Small intestine (tissue), 7 donors: Measurements from ENCODE around the gene EEF2KMT. TPM values are rescaled to one million over a fixed set of nuclear protein-coding genes. Genes with fewer than 3 reads are reported as not detected.

Experiments
- DNase-seq, 2 donors: peaks; one replicate each; pipeline versions ENCODE4 v3.0.0 to v3.0.0-alpha.2; 2013
- FAIRE-seq: peaks from 2 replicates; lab custom pipeline; 2012; peaks lifted over from hg19 to GRCh38; lab: Jason Lieb, UNC
- H3K27ac ChIP-seq, 3 donors: one replicate each; pipeline ENCODE4 v1.5.1; 2013; ENCODE audit warnings: low read length in 2 of 3, mild to moderate bottlenecking in 2 of 3, control low read depth in 1 of 3, inconsistent platforms in 1 of 3, low read depth in 1 of 3, moderate library complexity in 1 of 3
- H3K27me3 ChIP-seq, 3 donors: one replicate each; pipeline ENCODE4 v1.6.1; 2013; ENCODE audit warnings: low read length in 3 of 3, inconsistent platforms in 1 of 3; ENCODE audit not compliant: control insufficient read depth in 3 of 3, insufficient read depth in 3 of 3
- H3K36me3 ChIP-seq, 3 donors: one replicate each; pipeline ENCODE4 v1.6.1; 2013; ENCODE audit warnings: low read length in 3 of 3, inconsistent platforms in 1 of 3, low read depth in 1 of 3, mild to moderate bottlenecking in 1 of 3, moderate library complexity in 1 of 3; ENCODE audit not compliant: control insufficient read depth in 3 of 3, insufficient read depth in 2 of 3
- H3K4me1 ChIP-seq, 3 donors: one replicate each; pipeline ENCODE4 v1.6.1; 2013; ENCODE audit warnings: low read length in 2 of 3, inconsistent platforms in 1 of 3, low read depth in 1 of 3, mild to moderate bottlenecking in 1 of 3, moderate library complexity in 1 of 3; ENCODE audit not compliant: control insufficient read depth in 3 of 3, insufficient read depth in 2 of 3
- H3K4me3 ChIP-seq, 3 donors: one replicate each; pipeline ENCODE4 v1.5.1; 2013; ENCODE audit warnings: low read length in 3 of 3, control low read depth in 1 of 3, inconsistent platforms in 1 of 3, low read depth in 1 of 3, mild to moderate bottlenecking in 1 of 3, moderate library complexity in 1 of 3
- H3K9me3 ChIP-seq, 2 donors: one replicate each; pipeline ENCODE4 v1.6.1; 2013; ENCODE audit warnings: low read depth in 1 of 2, low read length in 1 of 2; ENCODE audit not compliant: control insufficient read depth in 2 of 2, insufficient read depth in 1 of 2
- WGBS, 3 donors: extraction: QIAGEN DNeasy Blood & Tissue Kit; methylation state at CpG; one replicate each; pipeline ENCODE4 v1.1.7; 2013; 5-methylcytosine and 5-hydroxymethylcytosine counted together
- polyA plus RNA-seq, 4 donors: library from polyadenylated mRNA; stranded (reverse) in 3 of 4; unstranded in 1 of 4; fragments of 200-250 nt in 3 of 4; fragments of 120-200 nt in 1 of 4; gene quantifications; one replicate each; pipeline versions ENCODE4 v1.2.1 to v1.2.3, GENCODE V29; 2013
- donor health status: healthy with polysubstance abuse.
- donor health status: control.
- donor health status: control.
- donor health status: Bipolar disorder and iron deficiency.
- donor health status: healthy.

Gene EEF2KMT
- polyA plus RNA-seq, 4 donors, result 4.5 to 9.7 (median 6.4) TPM

DNA sequence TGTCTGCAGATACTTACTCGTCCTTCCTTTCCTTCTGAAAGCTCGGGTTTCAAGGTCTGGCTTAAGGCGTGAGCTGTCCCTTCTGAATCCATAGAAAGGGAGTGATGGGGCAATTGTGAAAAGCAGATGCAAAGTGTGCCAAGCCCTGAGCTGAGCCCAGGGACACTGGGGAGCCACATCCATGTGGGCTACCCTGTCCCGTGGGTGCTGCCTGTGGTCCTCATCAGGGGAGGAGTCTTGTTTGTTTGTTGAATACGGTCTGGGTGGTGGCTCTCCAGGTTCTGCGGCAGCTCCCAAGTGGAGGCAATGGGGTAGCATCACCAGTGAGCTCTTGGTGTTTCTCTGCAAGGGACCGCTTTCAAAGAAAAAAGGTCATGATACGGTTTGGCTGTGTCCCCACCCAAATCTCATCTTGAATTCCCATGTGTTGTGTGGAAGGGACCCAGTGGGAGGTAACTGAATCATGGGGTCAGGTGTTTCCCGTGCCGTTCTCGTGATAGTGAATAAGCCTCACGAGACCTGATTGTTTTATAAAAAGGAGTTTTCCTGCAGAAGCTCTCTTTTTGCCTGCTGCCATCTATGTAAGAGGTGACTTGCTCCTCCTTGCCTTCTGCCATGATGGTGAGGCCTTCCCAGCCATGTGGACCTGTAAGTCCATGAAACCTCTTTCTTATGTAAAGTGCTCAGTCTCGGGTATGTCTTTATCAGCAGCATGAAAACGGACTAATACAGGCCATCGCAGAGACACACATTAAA is 27.0 kb downstream of the EEF2KMT start:
- Histone ChIP-seq H3K4me1 (peaks cover 0 to 14% (median 2%) of the 10 kb centered on the region in 3 donors), H3K4me3 (no peak overlapping the region), H3K27ac (peak overlapping the region in 2 of 3 donors; percentile 83 to 92), H3K36me3 (peaks cover 0 to 15% (median 2%) of the 10 kb centered on the region in 3 donors), H3K27me3 (no peaks in the 10 kb centered on the region), H3K9me3 (no peaks in the 10 kb centered on the region)
- WGBS, 3 donors, result 88 to 93% (median 89%) methylated on average over 15 of the region's 15 CpGs
- DNase-seq, result no peak
- FAIRE-seq, result no peak

- FAIRE-seq, result no peak
- Histone ChIP-seq H3K4me3 (no peak overlapping the region), H3K36me3 (peaks cover 0 to 8% (median 0%) of the 10 kb centered on the region in 3 donors), H3K27ac (no peak overlapping the region), H3K27me3 (no peaks in the 10 kb centered on the region), H3K9me3 (no peaks in the 10 kb centered on the region), H3K4me1 (peaks cover 0 to 19% (median 2%) of the 10 kb centered on the region in 3 donors)
- WGBS, 3 donors, result 93 to 96% (median 95%) methylated on average over 9 of the region's 9 CpGs
- DNase-seq, result no peak
Measured at GRCh38 chr16:5069854-5070253, 27.7 kb downstream of the EEF2KMT start.

DNA sequence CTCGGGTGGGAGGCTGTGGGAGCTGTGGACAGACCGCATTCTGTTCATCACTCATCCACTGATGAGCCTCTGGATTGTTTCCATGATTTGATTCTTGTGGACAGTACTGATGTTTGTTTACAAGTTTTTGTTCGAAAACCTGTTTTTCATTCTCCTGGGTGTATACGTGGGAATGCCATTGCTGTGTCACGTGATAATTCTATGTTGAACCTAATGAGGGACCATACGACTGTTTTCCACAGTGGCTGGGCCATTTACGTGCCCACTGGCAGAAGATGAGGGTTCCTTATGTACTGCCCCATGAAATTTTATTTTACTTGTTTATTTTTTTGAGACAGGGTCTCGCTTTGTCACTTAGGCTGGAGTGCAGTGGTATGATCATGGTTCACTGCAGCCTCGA is 28.5 kb downstream of the EEF2KMT start:
- Histone ChIP-seq H3K27me3 (no peaks in the 10 kb centered on the region), H3K9me3 (no peaks in the 10 kb centered on the region), H3K27ac (no peak overlapping the region), H3K4me3 (no peak overlapping the region), H3K36me3 (peaks cover 0 to 3% (median 0%) of the 10 kb centered on the region in 3 donors), H3K4me1 (peaks cover 2 to 19% (median 3%) of the 10 kb centered on the region in 3 donors)
- FAIRE-seq, result no peak
- 77 to 87% (median 87%) methylated on average over 9 of the region's 9 CpGs for WGBS, 3 donors
- no peak for DNase-seq

- no peaks in the 10 kb centered on the region for H3K27me3 ChIP-seq
- no peak overlapping the region for H3K27ac ChIP-seq
- no peaks in the 10 kb centered on the region for H3K36me3 ChIP-seq
- H3K9me3 ChIP-seq, result no peaks in the 10 kb centered on the region
- FAIRE-seq (no peak), DNase-seq (no peak)
- 64 to 72% (median 66%) methylated on average over 6 of the region's 6 CpGs for WGBS, 3 donors
- H3K4me3 ChIP-seq, result no peak overlapping the region
- peaks cover 0 to 7% (median 3%) of the 10 kb centered on the region in 3 donors for H3K4me1 ChIP-seq
Measured at GRCh38 chr16:5066511-5066910, 31.1 kb downstream of the EEF2KMT start.

DNA sequence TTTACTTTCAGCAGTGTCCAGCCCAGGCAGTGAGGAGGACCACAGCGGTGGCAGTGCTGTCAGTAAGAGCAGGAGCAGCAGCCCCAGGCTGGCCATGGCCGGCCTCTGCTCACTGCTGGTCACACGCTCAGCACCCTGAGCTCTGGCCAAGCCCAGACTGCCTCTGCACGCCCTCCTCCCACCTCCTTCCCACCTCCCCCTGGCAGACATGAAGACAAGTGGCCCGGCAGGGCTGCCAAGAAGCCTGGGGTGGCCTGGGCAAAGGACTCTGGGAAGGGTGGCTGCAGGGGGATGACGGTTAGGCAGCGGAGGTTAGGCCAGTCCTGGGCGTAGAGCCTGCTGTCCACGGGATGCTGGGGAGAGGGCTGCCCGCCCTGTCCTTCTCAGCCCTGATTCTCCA is 31.8 kb downstream of the EEF2KMT start, which contains the start of gene C16orf89:
C16orf89 (minus strand) TSS at position 144 of the 400 bp plus-strand sequence; CDS start at position 96, 48 bp downstream.
- H3K27me3 ChIP-seq, result no peaks in the 10 kb centered on the region
- no peak within 1 kb of the TSS for H3K4me3 ChIP-seq
- H3K36me3 ChIP-seq, result no peaks in the 10 kb centered on the region
- 49 to 73% (median 65%) methylated on average over 9 to 10 of the region's 10 CpGs for WGBS, 3 donors
- peaks cover 0 to 4% (median 3%) of the 10 kb centered on the region in 3 donors for H3K4me1 ChIP-seq
- H3K9me3 ChIP-seq, result no peaks in the 10 kb centered on the region
- DNase-seq (no peak), FAIRE-seq (no peak)
- H3K27ac ChIP-seq, result peak within 1 kb of the TSS in 2 of 3 donors; percentile 10 to 32

DNA sequence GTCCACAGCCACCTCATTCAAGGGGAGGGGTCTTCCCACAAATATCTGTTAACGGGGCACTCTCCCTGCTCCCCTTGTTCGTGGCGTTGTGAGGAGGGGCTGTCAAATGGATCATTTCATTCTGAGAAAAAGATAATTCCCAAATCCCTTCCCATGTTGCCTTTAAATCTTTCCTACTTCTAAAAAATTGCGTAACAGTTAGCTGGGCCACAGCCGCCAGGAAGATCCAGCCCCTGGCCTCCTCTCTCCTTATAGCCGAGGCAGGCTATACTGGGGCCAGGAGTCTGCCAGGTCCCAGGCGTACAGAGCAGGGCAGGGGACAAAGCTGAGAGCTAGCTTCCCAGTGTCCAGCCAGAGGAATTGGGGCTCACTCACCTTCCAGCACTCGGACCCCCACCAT is 32.3 kb downstream of the EEF2KMT start:
- WGBS, 3 donors, result 30 to 39% (median 35%) methylated on average over 8 of the region's 8 CpGs
- no peaks in the 10 kb centered on the region for H3K27me3 ChIP-seq
- no peaks in the 10 kb centered on the region for H3K9me3 ChIP-seq
- H3K36me3 ChIP-seq, result no peaks in the 10 kb centered on the region
- DNase-seq, result no peak
- H3K4me1 ChIP-seq, result peaks cover 0 to 4% (median 3%) of the 10 kb centered on the region in 3 donors
- H3K27ac ChIP-seq, result peak overlapping the region in 2 of 3 donors; percentile 10 to 32
- no peak overlapping the region for H3K4me3 ChIP-seq
- FAIRE-seq, result no peak

- Histone ChIP-seq H3K36me3 (no peaks in the 10 kb centered on the region), H3K27ac (peak overlapping the region in 1 of 3 donors; percentile 10), H3K4me3 (no peak overlapping the region), H3K27me3 (no peaks in the 10 kb centered on the region), H3K4me1 (peaks cover 0 to 4% (median 3%) of the 10 kb centered on the region in 3 donors), H3K9me3 (no peaks in the 10 kb centered on the region)
- WGBS, 3 donors, result 13 to 36% (median 25%) methylated on average over 7 of the region's 7 CpGs
- FAIRE-seq, result no peak
- DNase-seq, result peak; percentile 7 to 54
Measured at GRCh38 chr16:5064915-5065314, 32.7 kb downstream of the EEF2KMT start.

GRCh38 chr16:5062790-5063765 is 34.5 kb downstream of the EEF2KMT start:
- no peaks in the 10 kb centered on the region for H3K27me3 ChIP-seq
- DNase-seq (peak in 1 of 2 donors; percentile 17), FAIRE-seq (no peak)
- no peak overlapping the region for H3K27ac ChIP-seq
- peaks cover 0 to 4% (median 3%) of the 10 kb centered on the region in 3 donors for H3K4me1 ChIP-seq
- H3K4me3 ChIP-seq, result no peak overlapping the region
- no peaks in the 10 kb centered on the region for H3K36me3 ChIP-seq
- no peaks in the 10 kb centered on the region for H3K9me3 ChIP-seq
- 34 to 61% (median 47%) methylated on average over 19 of the region's 19 CpGs for WGBS, 3 donors
